Articular chondrocyte of knee joint (primary cell): ENCODE results near the gene RNASEH1. TPM values are rescaled to one million over a fixed set of nuclear protein-coding genes. Genes with fewer than 3 reads are reported as not detected.

Experiments
- total RNA-seq: library from RNA; depleted of rRNA; stranded (reverse); fragments of >200 nt; gene quantifications from 2 replicates; pipeline ENCODE4 v1.2.3, GENCODE V29; 2012

The RNASEH1 gene
- total RNA-seq, result 34.3 and 37.9 TPM in 2 replicates

GRCh38 chr2:3558205-3559014 lies at the start of gene RNASEH1:
Gene RNASEH1 (minus strand): TSS chr2:3558333. CDS start chr2:3558260, 73 bp downstream.

GRCh38 chr2:3594493-3595281 lies 36.6 kb upstream of the RNASEH1 start, which contains the start of gene COLEC11:
Gene COLEC11 (plus strand): TSS chr2:3595112. CDS start chr2:3604341, 9,229 bp downstream.

GRCh38 chr2:3519255-3520205 lies 38.6 kb downstream of the RNASEH1 start, which contains the start of gene ADI1:
Gene ADI1 (minus strand): TSS chr2:3519531. CDS start chr2:3519487, 44 bp downstream.

Other genes with a start within 250 kb of the RNASEH1 start
- 17.4 and 21.4 TPM in 2 replicates for gene EIPR1, start 180.5 kb downstream of the RNASEH1 start, total RNA-seq
- 66.6 and 70.2 TPM in 2 replicates for gene TRAPPC12, start 178.6 kb downstream of the RNASEH1 start, total RNA-seq
- gene ADI1, start 38.8 kb downstream of the RNASEH1 start, total RNA-seq, result 68.2 and 69.4 TPM in 2 replicates
- gene RPS7, start 16.9 kb upstream of the RNASEH1 start, total RNA-seq, result 1,629 and 1,713 TPM in 2 replicates
- 0.32 TPM in 1 of 2 replicates, not detected in the other for gene COLEC11, start 36.8 kb upstream of the RNASEH1 start, total RNA-seq
- not detected in 2 replicates for gene ALLC, start 99.9 kb upstream of the RNASEH1 start, total RNA-seq
- not detected in 2 replicates for gene DCDC2C, start 145.2 kb upstream of the RNASEH1 start, total RNA-seq